IPS DF 19.7 (cell line): Measurements from ENCODE around the gene VPREB3.

Experiments used
- DNase-seq: peaks from one replicate; pipeline ENCODE4 v3.0.0-alpha.2; 2013; ENCODE audit warnings: low read depth, low spot score

Gene VPREB3, protein sequence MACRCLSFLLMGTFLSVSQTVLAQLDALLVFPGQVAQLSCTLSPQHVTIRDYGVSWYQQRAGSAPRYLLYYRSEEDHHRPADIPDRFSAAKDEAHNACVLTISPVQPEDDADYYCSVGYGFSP

DNA sequence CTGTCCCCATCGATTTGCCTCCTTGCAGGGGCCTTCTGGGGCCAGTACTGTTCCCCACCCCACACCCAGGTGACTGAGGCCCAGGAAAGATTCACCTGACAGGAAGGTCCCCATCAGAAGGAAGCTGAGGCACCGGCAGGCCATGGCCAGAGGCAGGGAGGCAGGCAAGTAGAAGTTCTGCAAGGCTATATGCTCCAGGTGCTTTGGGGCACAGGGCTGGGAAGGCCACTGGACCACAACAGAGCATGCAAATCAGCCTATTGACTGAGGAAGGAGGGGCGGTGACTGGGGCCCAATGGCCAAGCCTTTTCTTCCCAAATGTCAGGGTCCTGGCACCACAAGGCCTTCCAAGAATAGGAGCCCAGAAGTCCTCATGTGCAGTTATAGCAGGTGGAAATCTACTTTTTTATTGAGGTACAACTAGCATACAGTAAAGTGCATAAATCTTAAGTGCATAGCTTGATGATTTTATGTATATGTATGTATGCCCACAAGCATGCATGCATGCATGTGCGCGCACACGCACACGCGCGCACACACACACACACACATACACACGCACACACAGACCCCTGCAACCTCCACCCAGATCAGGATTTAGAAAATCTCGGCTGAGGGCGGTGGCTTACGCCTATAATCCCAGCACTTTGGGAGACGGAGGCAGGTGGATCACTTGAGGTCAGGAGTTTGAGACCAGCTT lies at the start of gene VPREB3:
Gene VPREB3, minus strand, starts transcription at position 206 of the 700 bp plus-strand sequence. Its CDS starts 62 bp downstream, at position 144.
- no peak for DNase-seq

DNA sequence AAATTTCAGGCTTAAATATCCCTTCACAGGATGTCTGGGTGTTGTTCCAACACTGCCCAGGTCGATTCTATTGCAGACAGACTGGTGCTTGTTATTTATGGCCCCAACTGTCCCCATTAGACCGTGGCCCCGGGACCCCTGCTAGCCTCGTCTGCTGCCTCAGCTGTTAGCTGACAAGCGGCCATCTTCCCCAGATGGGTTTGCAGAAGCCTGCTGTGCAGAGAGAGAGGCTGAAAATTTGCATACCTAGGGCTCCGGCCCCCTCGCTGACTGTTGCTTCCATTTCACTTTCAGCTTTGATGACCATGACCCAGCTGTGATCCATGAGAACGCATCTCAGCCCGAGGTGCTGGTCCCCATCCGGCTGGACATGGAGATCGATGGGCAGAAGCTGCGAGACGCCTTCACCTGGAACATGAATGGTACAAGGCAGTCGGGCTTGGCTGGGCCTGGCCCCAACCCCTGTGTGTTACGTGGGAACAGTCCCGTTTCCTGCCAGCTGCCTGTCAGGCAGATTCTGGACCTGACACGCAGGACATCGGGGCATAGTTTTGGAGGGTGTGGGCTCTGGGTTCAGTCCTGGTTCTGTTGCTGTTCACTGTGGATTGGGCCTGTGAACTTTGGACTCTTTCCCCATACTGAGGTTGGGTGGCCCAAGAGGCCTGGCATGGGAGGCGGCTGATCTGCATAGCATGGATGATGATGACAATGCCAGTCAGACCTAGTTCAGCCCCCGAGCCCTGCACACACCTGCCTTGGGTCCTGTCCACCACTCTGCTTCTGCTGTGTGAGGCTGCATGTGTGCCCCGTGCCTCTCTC lies 49.0 kb upstream of the VPREB3 start:
- no peak for DNase-seq

DNA sequence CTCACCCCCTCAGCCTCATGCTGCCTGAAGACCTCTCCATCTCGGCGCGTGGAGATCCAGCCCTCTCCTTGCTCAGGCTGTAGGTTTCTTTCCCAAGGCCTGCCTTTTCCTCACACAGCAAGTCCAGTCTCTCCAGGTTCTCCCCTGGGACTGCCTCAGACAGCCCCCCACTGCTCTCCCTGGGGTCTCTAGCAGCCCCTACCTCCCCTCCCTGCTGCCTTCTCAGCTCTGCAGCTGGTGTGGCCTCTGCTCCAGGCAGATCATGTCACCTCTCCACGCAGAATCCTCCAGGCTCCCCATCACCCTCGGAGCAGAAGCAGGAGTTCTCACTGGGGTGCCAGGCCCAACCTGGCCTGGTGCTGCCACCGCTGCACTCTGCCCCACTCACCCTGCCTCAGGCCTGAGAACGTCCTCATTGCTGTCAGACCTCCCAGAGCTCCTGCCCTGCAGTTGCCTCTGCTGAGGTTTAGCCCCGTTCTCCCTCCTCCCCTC lies 47.7 kb upstream of the VPREB3 start:
- no peak for DNase-seq

DNA sequence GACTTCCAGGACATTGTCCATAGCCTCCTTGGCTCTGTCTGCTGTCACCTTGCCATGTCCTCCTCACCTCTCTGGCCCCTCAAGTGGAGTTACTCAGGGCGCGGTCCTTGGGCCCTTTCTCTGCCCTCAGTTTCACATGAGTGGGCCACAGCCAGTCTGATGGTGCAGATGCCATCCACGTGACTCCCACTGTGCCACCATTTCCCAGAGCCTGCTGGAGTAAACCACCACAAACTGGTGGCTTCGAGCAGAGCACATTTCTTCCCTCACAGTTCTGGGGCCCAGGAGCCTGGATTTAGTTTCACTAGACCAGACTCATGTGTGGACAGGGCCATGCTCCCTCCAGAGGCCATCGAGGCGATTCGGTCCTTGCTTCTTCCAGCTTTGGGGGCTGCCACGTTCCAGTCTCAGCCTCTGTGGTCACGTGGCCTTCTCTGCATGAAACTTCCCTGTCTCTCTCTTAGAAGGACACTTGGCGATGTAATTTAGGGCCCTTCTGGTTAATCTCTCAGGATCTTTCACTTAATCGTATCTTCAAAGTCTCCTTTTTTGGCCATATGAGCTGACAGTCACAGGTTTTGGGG lies 47.1 kb upstream of the VPREB3 start:
- no peak for DNase-seq

DNA sequence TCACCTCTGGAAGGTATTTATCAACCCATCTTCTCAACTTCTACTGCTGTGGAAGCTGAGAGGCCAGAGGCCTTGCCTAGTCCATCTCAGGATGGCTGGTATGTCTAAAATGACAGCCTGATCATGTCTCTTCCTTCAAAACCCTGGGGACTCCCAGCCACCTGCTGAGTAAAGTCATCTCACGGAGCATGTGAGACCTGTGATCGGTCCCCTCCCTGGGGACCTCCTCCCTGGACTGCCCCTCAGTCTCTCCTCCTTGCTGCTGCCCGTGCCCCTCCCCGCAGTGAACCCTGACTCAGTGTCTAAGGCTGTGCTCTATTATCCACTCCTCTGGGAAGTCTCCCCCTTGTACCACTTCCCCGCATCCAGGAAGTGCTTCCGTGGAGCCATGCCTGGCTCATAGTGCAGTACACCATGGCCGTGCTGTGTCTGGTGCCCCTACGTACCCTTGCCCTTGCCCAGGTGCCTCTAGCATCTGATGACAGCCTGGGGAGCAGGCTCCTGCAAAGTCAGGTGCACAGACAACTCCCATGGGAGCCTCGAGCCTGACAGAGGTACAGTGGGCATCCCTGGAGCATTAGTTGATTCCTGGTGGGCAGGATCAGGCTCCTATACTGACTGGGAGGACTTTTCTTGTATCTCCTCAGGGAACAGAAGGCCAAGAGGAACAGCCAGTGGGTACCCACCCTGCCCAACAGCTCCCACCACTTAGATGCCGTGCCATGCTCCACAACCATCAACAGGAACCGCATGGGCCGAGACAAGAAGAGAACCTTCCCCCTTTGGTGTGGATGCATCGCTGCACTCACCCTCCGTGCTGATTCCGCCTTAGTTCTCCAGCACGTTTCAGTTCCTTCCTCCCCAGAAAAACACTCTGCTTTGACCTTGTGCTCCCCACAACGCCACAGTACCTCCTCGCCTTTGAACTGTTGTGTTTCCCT lies 46.3 kb upstream of the VPREB3 start:
- DNase-seq = no peak

DNA sequence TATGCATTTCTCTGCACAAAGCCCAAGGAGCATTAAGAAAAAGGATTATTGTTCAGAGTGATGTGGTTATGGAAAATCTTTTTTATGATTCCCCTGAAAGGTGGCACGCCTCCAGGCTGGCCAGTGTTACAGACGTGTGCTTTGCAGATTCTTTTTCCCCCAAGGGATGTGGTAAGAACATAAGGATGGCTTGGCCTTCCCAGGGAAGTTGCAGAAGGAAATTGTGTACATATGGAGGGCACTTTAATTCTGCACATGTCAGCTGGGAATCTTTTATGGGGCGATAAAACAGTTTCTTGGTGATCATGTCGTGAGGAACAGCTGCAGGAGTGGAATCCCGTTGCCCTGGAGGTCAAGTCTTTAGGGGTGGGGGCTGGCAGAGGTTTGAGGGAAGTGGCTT lies 42.2 kb upstream of the VPREB3 start:
- no peak for DNase-seq

DNA sequence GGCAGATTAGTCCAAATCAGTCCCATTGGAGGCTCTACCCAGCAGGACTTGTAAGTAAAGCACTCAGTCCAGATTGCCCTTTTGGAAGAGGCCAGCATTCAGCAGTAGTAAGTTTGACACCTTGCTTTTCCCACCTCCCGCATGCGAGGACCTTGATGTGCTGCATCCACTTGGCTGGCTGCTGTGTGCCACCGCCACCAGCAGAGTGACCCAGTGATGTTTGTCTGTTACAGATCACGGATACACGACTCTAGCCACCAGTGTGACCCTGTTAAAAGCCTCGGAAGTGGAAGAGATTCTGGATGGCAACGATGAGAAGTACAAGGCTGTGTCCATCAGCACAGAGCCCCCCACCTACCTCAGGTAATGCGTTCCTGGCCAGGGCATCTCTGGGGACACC lies 39.1 kb upstream of the VPREB3 start:
- DNase-seq = no peak

DNA sequence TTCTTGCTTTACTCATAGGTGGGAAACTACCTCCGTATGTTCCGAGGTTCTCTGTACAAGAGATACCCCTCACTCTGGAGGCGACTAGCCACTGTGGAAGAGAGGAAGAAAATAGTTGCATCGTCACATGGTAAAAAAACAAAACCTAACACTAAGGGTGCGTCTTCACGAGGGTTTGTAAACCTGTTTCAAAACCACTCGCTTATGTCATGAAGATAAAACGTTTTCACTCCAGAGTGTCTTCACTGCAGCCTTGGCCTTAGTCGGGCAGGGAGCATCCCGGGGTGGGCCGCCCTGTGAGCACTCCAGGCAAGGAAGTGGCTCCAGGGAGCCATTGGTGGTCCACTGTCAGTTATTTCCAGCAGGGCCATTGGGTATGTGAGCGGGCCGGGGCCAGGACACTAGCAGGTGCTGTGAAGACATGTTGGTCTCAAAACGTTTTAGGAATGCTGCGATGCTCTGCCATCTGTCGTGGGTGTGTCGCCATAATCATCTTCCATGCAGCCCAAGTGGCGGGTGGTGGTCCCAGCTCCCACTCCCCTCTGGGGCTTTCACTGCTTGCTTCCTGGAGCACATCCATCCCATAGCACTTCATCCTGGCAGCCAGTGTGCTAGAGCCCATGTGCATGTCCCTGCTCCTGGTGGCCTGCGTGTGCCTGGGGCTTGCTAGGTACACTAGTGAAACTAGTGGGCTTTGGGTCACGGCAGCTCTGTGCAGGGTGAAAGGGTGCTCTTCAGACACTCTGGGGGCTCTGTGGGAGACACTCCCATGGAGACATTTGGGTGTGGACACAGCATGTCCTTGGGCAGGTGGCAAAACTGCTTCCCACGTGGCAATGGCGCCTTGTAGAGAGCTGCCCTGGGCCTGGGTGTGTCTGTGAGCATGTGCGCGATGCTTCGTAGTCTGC lies 37.8 kb upstream of the VPREB3 start:
- DNase-seq = no peak

DNA sequence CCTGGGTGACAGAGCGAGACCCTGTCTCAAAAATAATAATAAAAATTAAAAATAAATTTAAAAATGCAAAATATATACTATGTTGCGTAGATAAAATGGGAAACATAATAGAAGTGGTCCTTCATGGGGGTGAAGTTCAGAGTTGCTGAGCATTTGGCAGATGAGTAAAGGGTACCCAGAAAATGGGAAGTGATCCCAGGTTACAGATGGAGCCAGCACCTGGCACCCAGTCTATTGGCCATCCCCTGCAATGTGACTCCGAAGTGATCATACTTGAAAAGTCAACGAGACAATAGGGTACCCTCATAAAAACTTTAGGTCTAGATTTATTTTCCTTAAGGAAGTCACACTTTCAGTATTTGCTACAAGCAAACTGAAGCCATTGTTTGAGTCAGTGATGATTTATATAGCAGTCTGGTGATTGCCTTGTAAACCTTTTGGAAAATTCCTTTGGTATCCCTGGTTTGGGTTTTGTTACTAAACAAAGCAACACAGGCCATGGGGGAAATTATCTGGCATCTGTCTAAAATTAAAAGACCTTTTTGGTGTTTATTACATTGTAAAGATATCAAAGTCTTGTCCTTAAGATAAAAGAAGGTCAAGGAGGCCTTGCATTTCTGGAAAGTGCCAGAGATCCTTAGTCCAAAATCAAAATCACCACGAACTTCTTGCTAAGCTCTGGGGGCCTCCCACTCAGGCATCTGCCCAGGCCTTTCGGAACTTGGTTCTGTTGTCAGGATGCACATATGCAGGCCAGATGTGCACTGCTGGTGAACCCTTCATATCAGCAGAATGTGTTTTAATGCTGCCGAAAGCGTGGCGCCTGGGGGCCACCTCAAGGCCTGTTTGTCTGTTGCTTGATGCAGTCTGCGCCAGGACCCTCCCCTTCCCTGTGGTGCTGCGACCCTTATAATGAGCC lies 36.9 kb upstream of the VPREB3 start:
- DNase-seq = no peak

DNA sequence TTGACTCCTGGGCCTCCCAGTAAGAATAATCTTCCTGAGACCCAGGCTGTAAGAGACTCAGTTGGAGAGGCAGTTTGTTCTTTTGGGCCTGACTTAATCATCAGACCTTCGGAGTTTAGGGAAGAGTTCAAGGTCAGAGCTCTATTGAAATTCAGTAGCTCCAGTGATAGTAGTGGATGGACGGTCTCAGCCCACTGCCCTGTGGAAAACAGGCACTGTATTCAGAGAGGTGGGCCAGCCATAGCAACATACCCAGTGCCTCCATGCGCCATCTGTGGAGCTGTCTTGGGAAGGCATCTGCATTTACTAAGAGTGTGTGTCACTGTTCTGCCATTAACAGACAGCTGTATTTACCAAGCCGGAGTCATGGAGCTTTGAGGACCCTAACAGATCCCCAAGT lies 35.4 kb upstream of the VPREB3 start:
- no peak for DNase-seq

DNA sequence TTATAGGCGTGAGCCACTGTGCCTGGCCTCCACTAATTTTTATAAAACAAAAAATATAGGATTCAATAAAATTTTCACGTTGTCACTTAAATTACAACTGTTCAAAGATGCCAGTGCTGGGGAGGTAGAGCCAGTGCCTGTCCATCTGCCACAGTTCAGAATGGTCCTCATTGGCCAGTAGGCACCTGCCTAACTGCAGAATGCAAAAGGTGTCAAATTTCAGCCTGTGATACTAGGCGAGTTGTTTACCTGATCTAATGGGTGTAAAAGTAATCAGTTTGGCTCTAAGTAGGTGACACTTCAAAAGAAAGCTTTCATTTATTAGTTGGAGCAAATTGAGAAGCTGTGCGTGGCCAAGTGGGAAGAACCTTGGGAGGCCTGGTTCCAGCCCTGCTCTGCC lies 34.9 kb upstream of the VPREB3 start:
- DNase-seq = no peak

DNA sequence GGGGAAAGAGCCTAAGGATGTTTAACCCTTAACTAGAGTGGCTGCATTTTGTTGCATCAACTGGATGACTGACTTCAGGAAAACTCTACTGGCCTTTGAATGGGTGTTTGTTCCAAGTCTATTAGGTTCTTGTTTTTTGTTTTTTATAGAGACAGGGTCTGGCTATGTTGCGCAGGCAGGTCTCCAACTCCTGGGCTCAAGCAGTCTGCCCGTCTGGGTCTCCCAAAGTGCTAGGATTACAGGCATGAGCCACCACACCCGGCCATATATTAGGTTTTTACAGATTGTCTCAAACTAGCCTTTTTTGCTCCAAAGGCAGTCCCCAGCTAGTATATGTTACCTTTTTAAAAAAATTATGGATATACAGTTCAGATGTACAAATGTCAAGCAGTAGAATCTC lies 33.7 kb upstream of the VPREB3 start:
- DNase-seq = no peak

DNA sequence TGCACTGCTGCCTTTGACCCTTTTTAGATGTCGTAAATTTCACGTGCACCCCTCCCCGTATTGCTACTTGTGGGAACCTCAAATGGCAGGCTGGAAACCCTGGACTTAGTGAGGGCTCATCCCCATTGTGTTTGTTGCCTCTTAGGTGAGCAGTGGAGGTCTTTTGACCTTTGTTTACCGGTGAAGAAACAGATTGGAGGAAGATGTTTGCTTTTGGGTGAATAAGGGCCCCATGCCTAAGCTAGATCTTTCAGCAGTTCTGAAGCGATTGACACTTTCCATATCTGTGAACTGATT lies 33.3 kb upstream of the VPREB3 start:
- no peak for DNase-seq

DNA sequence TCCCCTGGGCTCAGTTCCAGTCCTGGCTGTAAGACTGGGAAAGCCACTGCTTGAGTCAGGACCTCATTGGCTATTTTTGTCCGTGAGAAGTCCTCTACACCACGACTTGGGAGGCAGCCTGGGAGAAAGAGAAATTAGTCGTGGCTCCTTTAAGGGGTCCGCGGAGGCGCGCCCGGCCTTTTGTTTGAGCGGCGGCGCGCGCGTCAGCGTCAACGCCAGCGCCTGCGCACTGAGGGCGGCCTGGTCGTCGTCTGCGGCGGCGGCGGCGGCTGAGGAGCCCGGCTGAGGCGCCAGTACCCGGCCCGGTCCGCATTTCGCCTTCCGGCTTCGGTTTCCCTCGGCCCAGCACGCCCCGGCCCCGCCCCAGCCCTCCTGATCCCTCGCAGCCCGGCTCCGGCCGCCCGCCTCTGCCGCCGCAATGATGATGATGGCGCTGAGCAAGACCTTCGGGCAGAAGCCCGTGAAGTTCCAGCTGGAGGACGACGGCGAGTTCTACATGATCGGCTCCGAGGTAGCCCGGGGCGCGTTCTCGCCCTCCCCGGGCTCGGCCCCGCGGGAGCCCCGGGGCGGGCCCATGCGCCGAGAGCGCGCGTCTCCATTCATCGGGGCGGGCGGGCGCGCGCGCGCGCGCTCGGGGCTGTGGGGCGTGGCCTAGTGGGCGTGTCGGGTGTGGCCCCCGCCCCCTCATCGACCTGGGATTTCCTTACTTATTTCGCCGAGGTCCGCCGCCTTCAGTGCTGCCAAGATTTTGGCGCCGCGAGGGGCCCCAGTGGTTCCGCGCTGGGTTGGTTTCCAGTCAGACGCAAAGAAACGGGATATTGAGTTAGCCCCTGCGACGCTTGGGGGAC lies 32.8 kb upstream of the VPREB3 start, which contains the start of gene SMARCB1:
Gene SMARCB1, plus strand, starts transcription at position 215 of the 848 bp plus-strand sequence. Its CDS starts 204 bp downstream, at position 419.
- no peak for DNase-seq

DNA sequence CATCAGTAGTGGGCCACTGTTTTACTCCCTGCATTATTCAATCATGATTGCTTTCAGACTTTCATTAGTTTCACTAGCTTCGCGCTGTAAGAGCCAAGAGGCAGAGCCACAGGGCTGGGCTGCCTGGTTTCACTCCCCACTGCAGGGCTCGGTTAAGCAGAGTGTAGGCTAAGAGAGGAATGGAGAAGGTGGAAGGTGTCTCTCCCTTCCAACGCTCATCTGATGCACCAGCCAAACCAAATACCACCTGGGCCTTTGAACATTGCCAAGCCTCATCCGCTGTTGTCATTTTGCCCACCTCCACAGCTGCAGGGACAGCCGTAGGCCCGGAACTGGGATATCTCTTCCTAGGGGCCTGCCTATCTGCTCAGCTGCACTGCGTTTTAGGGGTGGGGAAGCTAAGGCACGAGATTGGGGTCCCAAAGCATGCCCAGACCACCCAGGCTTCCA lies 32.1 kb upstream of the VPREB3 start:
- no peak for DNase-seq

DNA sequence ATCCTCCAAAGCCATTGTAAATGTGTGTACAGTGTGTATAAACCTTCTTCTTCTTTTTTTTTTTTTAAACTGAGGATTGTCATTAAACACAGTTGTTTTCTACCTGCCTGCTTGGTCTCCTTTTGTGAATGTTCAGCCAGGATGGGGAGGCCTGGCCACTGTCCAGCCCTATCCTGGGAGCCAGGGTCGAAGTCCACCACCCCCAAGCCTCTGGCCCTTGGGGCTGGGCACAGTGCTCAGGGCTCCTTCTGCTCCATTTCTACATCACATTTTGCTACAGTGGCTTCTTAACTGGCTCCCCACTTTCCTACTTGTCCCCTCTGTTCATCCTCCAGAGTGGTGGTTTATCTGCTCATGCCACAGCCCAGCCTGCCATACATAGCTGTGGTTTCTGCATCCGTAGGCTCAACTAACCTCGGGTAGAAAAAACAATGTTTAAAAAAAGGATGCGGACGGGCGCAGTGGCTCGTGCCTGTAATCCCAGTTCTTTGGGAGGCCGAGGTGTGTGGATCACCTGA lies 30.0 kb upstream of the VPREB3 start:
- no peak for DNase-seq

DNA sequence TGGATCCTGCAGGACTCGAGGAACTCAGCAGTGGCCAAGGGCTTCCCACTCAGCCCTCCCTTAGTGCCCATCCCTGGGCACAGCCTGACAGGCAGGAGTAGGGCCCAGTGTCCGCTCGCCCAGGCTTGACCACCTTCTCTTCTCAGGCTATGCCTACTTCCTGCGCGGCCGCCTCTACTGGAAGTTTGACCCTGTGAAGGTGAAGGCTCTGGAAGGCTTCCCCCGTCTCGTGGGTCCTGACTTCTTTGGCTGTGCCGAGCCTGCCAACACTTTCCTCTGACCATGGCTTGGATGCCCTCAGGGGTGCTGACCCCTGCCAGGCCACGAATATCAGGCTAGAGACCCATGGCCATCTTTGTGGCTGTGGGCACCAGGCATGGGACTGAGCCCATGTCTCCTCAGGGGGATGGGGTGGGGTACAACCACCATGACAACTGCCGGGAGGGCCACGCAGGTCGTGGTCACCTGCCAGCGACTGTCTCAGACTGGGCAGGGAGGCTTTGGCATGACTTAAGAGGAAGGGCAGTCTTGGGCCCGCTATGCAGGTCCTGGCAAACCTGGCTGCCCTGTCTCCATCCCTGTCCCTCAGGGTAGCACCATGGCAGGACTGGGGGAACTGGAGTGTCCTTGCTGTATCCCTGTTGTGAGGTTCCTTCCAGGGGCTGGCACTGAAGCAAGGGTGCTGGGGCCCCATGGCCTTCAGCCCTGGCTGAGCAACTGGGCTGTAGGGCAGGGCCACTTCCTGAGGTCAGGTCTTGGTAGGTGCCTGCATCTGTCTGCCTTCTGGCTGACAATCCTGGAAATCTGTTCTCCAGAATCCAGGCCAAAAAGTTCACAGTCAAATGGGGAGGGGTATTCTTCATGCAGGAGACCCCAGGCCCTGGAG lies 29.3 kb upstream of the VPREB3 start:
- no peak for DNase-seq
